Measurements from ENCODE around the gene CD207.

- TF ChIP-seq, protein P1, sequence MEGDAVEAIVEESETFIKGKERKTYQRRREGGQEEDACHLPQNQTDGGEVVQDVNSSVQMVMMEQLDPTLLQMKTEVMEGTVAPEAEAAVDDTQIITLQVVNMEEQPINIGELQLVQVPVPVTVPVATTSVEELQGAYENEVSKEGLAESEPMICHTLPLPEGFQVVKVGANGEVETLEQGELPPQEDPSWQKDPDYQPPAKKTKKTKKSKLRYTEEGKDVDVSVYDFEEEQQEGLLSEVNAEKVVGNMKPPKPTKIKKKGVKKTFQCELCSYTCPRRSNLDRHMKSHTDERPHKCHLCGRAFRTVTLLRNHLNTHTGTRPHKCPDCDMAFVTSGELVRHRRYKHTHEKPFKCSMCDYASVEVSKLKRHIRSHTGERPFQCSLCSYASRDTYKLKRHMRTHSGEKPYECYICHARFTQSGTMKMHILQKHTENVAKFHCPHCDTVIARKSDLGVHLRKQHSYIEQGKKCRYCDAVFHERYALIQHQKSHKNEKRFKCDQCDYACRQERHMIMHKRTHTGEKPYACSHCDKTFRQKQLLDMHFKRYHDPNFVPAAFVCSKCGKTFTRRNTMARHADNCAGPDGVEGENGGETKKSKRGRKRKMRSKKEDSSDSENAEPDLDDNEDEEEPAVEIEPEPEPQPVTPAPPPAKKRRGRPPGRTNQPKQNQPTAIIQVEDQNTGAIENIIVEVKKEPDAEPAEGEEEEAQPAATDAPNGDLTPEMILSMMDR (IDR thresholded peaks at IDR 0.05) = no peak
- no peak for TF ChIP-seq POLR2A (IDR thresholded peaks at IDR 0.05)
Observed at GRCh38 chr2:70852824-70853223, 17.2 kb upstream of the CD207 start.

Measured in breast epithelium (tissue), 3 donors.